Astrocyte of the spinal cord (primary cell): Measurements from ENCODE around the gene ORC2.

Experiments used
- DNase-seq: peaks from one replicate; pipeline ENCODE4 v3.0.0; 2011; ENCODE audit warnings: low read depth, low spot score
- H3K4me3 ChIP-seq: 2 replicates; pipeline ENCODE4 v1.5.1; 2011; ENCODE audit warnings: low read depth, mild to moderate bottlenecking, low read length, moderate library complexity
- CTCF ChIP-seq: IDR thresholded peaks from 2 replicates; pipeline ENCODE4 v1.5.1; 2012; ENCODE audit warnings: low read depth, mild to moderate bottlenecking, low read length, inconsistent platforms
- in situ Hi-C: cut with HindIII; loops from 2 replicates; pipeline ENCODE4 v1.10.0; 2017; ENCODE audit warnings: low sequenced_read_pairs

Gene ORC2

DNA sequence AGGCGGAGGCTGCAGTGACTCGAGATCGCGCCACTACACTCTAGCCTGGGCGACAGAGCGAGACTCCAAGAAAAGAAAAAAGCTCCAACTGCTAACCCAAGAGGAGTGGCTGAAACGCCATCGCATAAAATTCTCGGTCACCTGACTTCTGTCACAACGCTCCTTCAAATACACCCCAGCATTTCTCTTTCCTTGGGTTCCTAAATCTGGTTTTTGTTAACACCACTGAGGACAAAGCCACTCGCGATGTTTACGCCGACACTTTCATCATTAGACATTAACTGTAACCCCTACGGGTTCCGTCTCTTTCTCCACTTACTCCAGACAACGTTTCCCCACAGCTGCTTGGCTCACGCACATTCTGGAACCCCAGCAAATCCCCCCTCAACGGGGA is 99.7 kb downstream of the ORC2 start:
- no peak for TF ChIP-seq CTCF
- peak overlapping the region; percentile 99 for H3K4me3 ChIP-seq
- DNase-seq, result no peak
- in situ Hi-C loops, result no loop called here

- in situ Hi-C loops, result no loop called here
- TF ChIP-seq CTCF, result no peak
- H3K4me3 ChIP-seq, result peak overlapping the region; percentile 99
- peak; percentile 71 for DNase-seq
These were observed 100.9 kb downstream of the ORC2 start for GRCh38 chr2:200862532-200863000.

- TF ChIP-seq CTCF, result no peak
- peak overlapping the region; percentile 99 for H3K4me3 ChIP-seq
- DNase-seq, result no peak
- in situ Hi-C loops, result no loop called here
These were observed 101.8 kb downstream of the ORC2 start for GRCh38 chr2:200861617-200862155.

DNA sequence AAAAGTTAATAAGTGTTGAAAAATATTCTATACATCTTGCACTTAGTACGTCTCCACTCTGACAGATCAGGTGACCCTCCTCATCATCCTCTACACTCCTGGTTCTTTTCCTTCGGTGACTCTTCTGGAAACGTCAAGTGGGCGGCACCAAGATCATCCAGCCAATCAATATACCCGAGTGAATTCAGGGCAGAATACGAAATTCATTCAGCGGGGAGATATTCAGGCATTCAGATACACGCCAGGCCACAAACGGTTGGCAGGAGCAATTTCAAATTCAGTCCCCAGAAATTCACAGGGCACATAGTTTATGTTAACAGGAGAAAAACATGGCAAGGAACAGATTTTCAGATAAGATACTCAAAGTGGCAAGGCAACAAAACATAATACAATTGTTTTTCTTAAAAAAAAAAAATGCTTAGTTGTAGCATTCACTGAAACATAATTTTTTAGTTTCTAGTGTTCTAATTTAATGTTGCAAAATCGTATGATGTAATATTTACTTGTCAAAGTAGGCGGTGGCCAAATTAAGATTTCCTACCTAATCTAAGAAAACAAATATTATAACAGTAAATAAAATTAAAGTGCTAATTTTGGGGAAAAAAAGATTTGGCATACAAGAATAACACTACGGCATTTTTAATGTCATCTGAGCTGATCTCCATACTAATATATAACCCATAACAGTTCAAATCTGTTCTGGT is 103.2 kb downstream of the ORC2 start:
- no peak for TF ChIP-seq CTCF

More for the DNA sequence above, 103.2 kb downstream of the ORC2 start:
- H3K4me3 ChIP-seq, result no peak overlapping the region
- in situ Hi-C loops, result no loop called here
- no peak for DNase-seq
